Skeletal muscle tissue (tissue), 4 donors: Measurements from ENCODE around the gene BCL7A. TPM values are rescaled to one million over a fixed set of nuclear protein-coding genes. Genes with fewer than 3 reads are reported as not detected.
"Not testable (repeated sequence)": the region's sequence is repeated elsewhere in the genome, so short reads cannot be mapped to it uniquely, and the experiment has no call there.

Experiments used
- H3K27ac ChIP-seq: one replicate; pipeline ENCODE4 v1.7.0; 2013; ENCODE audit warnings: mild to moderate bottlenecking, low read depth, low read length, inconsistent platforms
- H3K27me3 ChIP-seq, 3 donors: one replicate each; pipeline ENCODE4 v1.7.0; 2013; ENCODE audit warnings: low read length in 3 of 3; ENCODE audit not compliant: control insufficient read depth in 3 of 3, insufficient read depth in 3 of 3
- H3K36me3 ChIP-seq, 3 donors: one replicate each; pipeline ENCODE4 v1.7.0; 2013; ENCODE audit warnings: low read length in 3 of 3; ENCODE audit not compliant: control insufficient read depth in 3 of 3, insufficient read depth in 3 of 3
- H3K4me1 ChIP-seq, 3 donors: one replicate each; pipeline ENCODE4 v1.7.0; 2013; ENCODE audit warnings: low read length in 3 of 3, mild to moderate bottlenecking in 3 of 3; ENCODE audit not compliant: control insufficient read depth in 3 of 3, insufficient read depth in 3 of 3
- H3K4me3 ChIP-seq, 3 donors: one replicate each; pipeline ENCODE4 v1.7.0; 2013; ENCODE audit warnings: low read length in 3 of 3
- H3K9ac ChIP-seq, 3 donors: one replicate each; pipeline ENCODE4 v1.7.0; 2013; ENCODE audit warnings: low read length in 3 of 3, mild to moderate bottlenecking in 3 of 3, moderate library complexity in 2 of 3, low read depth in 1 of 3
- H3K9me3 ChIP-seq, 3 donors: one replicate each; pipeline ENCODE4 v1.7.0; 2013; ENCODE audit warnings: low read length in 3 of 3; ENCODE audit not compliant: control insufficient read depth in 3 of 3
- total RNA-seq: library from RNA; depleted of rRNA; stranded (reverse); fragments of >200 nt; gene quantifications from one replicate; pipeline ENCODE4 v1.2.3, GENCODE V29; 2014
- donor health status: Osteomylitis.

Gene BCL7A
- total RNA-seq, 1 donor from 2014 or later, result 9.4 TPM

GRCh38 chr12:122052285-122052684 is 30.6 kb downstream of the BCL7A start:
- Histone ChIP-seq H3K9ac (peak overlapping the region in 1 of 3 donors; percentile 45), H3K36me3 (peaks cover 11 to 17% (median 12%) of the 10 kb centered on the region in 3 donors), H3K4me1 (peaks cover 24 to 48% (median 32%) of the 10 kb centered on the region in 3 donors), H3K9me3 (no peaks in the 10 kb centered on the region), H3K4me3 (no peak overlapping the region), H3K27ac (peak overlapping the region; percentile 93), H3K27me3 (no peaks in the 10 kb centered on the region)

GRCh38 chr12:122054842-122055520 is 33.3 kb downstream of the BCL7A start:
- Histone ChIP-seq H3K9ac (peak overlapping the region in 2 of 3 donors; percentile 10 to 57), H3K27ac (peak overlapping the region; percentile 23), H3K4me1 (peaks cover 24 to 45% (median 36%) of the 10 kb centered on the region in 3 donors), H3K27me3 (no peaks in the 10 kb centered on the region), H3K36me3 (peaks cover 18 to 22% (median 21%) of the 10 kb centered on the region in 3 donors), H3K9me3 (no peaks in the 10 kb centered on the region), H3K4me3 (no peak overlapping the region)

- Histone ChIP-seq H3K9ac (peak overlapping the region in 1 of 3 donors; percentile 40), H3K4me1 (peaks cover 15 to 31% (median 25%) of the 10 kb centered on the region in 3 donors), H3K36me3 (peaks cover 23 to 26% (median 23%) of the 10 kb centered on the region in 3 donors)
- H3K27me3 ChIP-seq, H3K4me3 ChIP-seq, H3K27ac ChIP-seq, H3K9me3 ChIP-seq: not testable (repeated sequence)
Observed at GRCh38 chr12:122056406-122056805, 34.7 kb downstream of the BCL7A start.

GRCh38 chr12:122057007-122057735 is 35.5 kb downstream of the BCL7A start:
- H3K27ac ChIP-seq, result no peak overlapping the region
- no peak overlapping the region for H3K4me3 ChIP-seq
- no peaks in the 10 kb centered on the region for H3K9me3 ChIP-seq
- peaks cover 23 to 26% (median 25%) of the 10 kb centered on the region in 3 donors for H3K36me3 ChIP-seq
- peaks cover 10 to 28% (median 23%) of the 10 kb centered on the region in 3 donors for H3K4me1 ChIP-seq
- no peaks in the 10 kb centered on the region for H3K27me3 ChIP-seq
- H3K9ac ChIP-seq, result no peak overlapping the region

GRCh38 chr12:122057769-122058168 is 36.1 kb downstream of the BCL7A start:
- H3K27ac ChIP-seq, result no peak overlapping the region
- no peaks in the 10 kb centered on the region for H3K27me3 ChIP-seq
- H3K36me3 ChIP-seq, result peaks cover 23 to 26% (median 25%) of the 10 kb centered on the region in 3 donors
- peaks cover 12 to 30% (median 27%) of the 10 kb centered on the region in 3 donors for H3K4me1 ChIP-seq
- H3K4me3 ChIP-seq, result no peak overlapping the region
- H3K9ac ChIP-seq, result no peak overlapping the region
- no peaks in the 10 kb centered on the region for H3K9me3 ChIP-seq

- H3K4me1 ChIP-seq, result peaks cover 21 to 39% (median 34%) of the 10 kb centered on the region in 3 donors
- H3K27ac ChIP-seq, result no peak overlapping the region
- peaks cover 23 to 26% (median 25%) of the 10 kb centered on the region in 3 donors for H3K36me3 ChIP-seq
- no peak overlapping the region for H3K9ac ChIP-seq
- H3K4me3 ChIP-seq, result no peak overlapping the region
- H3K9me3 ChIP-seq, result no peaks in the 10 kb centered on the region
- no peaks in the 10 kb centered on the region for H3K27me3 ChIP-seq
Observed at GRCh38 chr12:122058549-122059149, 37.0 kb downstream of the BCL7A start.

- no peak overlapping the region for H3K4me3 ChIP-seq
- H3K27me3 ChIP-seq, result no peaks in the 10 kb centered on the region
- H3K27ac ChIP-seq, result no peak overlapping the region
- peaks cover 23 to 26% (median 25%) of the 10 kb centered on the region in 3 donors for H3K36me3 ChIP-seq
- peak overlapping the region in 1 of 3 donors; percentile 25 for H3K9ac ChIP-seq
- H3K9me3 ChIP-seq, result no peaks in the 10 kb centered on the region
- H3K4me1 ChIP-seq, result peaks cover 28 to 41% (median 40%) of the 10 kb centered on the region in 3 donors
Observed at GRCh38 chr12:122059203-122059960, 37.7 kb downstream of the BCL7A start.

DNA sequence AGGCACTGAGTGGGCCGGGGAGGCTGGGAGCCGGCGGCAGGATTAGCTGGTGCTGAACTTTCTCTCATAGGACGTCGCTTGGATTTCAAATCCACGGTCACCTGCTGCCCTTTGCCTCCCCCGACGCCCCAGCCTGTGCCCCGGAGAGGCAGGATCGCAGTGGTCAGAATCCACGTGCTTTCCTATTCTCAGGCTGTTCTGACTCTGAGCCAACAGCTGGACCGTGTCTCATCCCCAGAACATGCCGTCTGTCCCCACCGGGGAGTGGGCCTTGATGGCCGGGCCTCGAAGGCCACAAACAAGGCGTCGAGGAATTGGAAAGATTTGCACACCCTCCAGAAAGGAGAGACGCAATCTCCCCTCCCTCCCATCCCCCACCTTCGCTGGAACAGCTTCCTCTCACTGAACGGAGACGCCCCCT is 38.4 kb downstream of the BCL7A start:
- Histone ChIP-seq H3K4me3 (no peak overlapping the region), H3K36me3 (peaks cover 21 to 26% (median 23%) of the 10 kb centered on the region in 3 donors), H3K9me3 (no peaks in the 10 kb centered on the region), H3K4me1 (peaks cover 28 to 41% (median 40%) of the 10 kb centered on the region in 3 donors), H3K27ac (no peak overlapping the region), H3K9ac (no peak overlapping the region), H3K27me3 (no peaks in the 10 kb centered on the region)

DNA sequence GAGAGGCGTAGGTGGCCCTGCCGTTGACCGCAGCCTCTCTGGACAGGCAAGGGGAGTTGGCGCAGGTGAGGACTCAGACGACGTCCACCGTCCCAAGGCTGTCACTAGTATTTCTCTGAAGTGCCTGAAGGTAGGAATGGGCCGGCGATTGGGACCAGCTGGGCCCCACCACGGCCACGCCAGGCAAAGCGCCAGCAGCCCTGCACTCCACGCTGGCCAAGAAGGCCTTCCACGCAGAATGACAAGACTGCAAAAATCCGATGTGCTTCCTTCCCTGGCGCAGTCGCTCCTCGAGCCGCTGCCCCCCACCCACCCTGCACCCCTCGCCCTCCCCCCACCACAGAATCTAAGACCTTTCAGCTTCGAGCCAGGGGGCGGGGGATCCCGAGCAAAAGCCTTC is 39.6 kb downstream of the BCL7A start:
- H3K27me3 ChIP-seq, result no peaks in the 10 kb centered on the region
- no peak overlapping the region for H3K9ac ChIP-seq
- H3K27ac ChIP-seq, result no peak overlapping the region
- no peak overlapping the region for H3K4me3 ChIP-seq
- no peaks in the 10 kb centered on the region for H3K9me3 ChIP-seq
- H3K4me1 ChIP-seq, result peaks cover 28 to 35% (median 31%) of the 10 kb centered on the region in 3 donors
- H3K36me3 ChIP-seq, result peaks cover 18 to 26% (median 20%) of the 10 kb centered on the region in 3 donors
